H54 (cell line): ENCODE results near the gene A4GNT.
"Not testable (repeated sequence)": the region's sequence is repeated elsewhere in the genome, so short reads cannot be mapped to it uniquely, and the experiment has no call there.

Source experiments
- DNase-seq: peaks from one replicate; pipeline ENCODE4 v3.0.0; 2011; ENCODE audit warnings: low spot score, mixed read lengths; ENCODE audit not compliant: insufficient read length
- FAIRE-seq: peaks from 3 replicates; lab custom pipeline; 2011; peaks lifted over from hg19 to GRCh38; lab: Jason Lieb, UNC
- POLR2A ChIP-seq: IDR thresholded peaks from 2 replicates; pipeline ENCODE4 v1.6.1; 2011; ENCODE audit warnings: low read depth, mild to moderate bottlenecking, low read length

A4GNT gene

DNA sequence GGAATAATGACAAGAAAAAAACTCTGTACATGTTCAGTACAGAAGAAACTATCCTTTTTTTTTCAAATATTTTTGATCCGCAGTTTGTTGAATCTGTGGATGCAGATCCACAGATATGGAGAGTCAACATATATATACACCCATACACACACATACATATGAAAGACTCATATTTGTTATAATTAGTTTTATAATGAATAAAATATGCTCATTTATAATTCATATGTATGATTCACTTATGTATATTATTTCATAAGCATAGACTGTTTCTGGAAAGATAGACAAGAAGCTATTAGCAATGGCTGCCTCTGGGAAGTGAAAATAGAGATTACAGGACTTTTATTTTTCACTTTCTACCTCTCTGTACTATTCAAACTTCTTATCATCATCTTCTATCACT is 26.6 kb downstream of the A4GNT start:
- DNase-seq, result no peak
- FAIRE-seq, result no peak
- TF ChIP-seq POLR2A, result no peak

DNA sequence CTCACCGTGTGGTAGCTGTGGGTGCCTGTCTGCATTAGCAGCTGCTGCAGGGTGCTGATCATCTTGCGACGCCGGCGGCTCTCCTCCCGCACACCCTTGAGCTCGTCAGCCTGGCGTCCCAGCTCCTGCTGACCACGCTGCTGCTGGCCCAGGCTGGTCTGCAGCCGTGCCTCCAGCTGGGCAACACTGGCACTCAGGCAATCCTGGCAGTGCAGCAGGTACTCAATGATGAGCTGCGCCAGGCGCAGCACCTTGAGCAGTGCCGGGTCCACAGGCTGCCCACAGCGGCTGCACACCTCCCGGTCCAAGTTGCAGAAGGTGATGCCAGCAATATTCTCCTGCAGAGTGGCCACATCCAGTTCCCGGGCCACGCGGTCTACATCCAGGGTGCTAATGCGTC is 28.7 kb downstream of the A4GNT start:
- FAIRE-seq (no peak), DNase-seq (no peak)
- no peak for TF ChIP-seq POLR2A

DNA sequence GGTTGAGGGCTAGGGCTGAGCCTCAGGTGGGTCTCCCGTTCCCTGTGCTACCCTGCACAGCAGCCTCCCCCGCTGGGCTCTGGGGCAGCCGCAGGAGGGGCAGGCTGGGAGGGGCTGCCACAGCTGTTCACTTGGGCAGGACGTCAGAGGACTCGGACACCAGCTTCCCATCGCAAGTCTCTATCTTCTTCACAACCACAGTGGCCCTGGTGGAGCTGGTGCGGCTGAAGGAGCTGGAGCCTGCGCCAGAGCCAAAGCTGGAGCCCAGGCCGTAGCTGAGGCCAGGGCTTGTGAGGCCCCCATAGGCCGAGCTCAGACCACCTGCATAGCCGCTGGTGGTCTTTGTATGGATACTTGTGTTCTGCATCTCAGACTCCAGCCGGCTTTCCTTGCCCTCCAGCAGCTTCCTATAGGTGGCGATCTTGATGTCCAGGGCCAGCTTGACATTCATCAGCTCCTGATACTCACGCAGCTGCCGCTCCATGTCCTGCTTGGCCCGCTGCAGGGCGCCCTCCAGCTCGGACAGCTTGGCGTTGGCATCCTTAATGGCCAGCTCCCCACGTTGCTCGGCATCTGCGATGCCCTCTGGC is 30.7 kb downstream of the A4GNT start:
- not testable (repeated sequence) for DNase-seq, FAIRE-seq

DNA sequence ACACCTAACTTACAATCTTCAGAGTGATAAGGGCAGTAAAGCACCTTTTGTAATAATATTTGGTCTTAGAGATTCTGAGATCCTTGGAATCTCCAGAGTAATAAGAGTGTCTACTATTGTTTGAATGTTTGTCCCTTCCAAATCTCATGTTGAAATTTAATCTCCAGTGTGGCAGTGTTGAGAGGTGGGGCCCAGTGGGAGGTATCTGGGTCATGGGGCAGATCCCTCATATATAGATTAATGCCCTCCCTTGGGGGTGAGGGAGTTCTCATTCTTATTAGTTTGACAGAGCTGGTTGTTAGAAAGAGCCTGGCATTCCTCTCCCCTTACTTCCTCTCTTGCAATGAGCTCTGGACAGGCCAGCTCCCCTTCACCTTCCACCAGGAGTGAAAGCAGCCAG is 32.8 kb downstream of the A4GNT start:
- no peak for TF ChIP-seq POLR2A
- FAIRE-seq, result no peak
- DNase-seq, result no peak

DNA sequence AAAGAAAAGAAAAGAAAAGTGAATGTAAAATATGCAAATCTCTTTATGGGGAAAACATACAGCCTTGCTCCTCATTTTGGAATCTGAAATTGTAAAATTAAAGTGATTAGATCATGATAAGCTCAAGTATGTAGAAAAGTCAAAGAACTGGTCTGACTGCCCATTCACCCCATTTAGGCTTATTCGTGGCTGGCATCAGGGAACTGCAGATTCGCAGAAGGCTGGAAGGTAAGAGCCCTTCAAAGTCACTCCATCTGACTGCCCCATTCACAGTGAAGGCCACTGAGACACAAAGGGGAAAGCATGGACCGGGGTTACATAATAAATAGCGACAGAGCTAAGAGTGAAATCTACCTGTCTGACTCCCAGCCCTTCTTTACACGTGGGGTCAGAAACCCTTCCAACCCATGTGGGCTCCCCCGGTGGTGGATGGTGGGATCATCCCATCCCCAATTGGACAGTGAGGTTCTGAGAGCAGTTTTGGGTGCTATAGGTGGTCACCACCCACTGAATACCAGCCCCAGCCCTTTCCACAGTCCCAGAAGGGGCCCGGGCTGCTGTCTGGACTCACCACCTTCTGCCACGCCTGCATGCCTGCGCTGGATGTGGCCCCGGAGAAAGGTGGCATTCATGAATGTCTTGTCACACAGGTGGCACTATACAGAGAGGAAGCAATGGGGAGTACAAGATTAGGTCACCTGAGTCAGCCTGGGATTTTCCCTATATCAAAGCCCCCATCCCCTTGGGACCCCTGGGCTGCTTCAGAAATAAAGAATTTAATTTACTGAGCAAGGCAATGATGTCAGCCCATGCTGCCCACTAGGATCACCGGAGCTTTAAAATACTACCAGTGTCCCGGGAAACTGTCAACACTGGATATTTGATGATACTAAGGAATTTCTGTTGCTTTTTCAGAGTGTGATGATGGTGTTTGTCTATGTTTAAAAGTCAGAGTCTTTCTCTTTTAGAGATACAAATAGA is 34.7 kb downstream of the A4GNT start:
- no peak for TF ChIP-seq POLR2A
- no peak for DNase-seq
- no peak for FAIRE-seq

DNA sequence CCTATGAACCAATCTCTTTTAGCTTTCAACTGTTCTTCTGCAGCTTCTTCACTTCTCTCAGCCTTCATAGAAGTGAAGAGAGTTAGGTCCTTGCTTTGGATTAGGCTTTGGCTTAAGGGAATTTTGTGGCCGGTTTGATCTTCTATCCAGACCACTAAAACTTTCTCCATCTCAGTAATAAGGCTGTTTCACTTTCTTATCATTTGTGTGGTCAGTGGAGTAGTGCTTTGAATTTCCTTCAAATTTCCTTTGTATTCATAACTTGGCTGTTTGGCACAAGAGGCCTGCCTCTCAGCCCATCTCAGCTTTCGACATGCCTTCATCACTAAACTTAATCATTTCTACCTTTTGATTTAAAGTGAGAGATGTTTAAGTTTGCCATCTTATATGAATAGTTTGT is 38.5 kb downstream of the A4GNT start:
- TF ChIP-seq POLR2A, result no peak
- FAIRE-seq (no peak), DNase-seq (no peak)

DNA sequence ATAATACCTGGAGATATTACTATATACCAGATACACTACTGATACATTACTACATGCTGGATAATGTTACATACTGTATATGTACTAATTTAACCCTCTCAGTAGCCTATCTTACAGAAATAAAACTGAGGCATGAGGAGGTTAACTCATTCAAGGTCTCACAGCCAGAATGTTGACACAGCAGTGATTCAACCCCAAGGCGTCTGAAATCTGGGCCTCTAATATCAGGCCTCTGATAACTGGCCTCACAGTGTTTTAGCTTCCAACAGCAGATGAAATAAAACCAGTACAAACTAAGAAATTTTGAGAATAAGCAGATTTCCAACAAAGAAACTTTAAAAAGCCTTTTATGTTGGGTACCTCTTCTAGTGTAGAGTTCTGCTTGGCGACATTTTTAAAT is 40.2 kb downstream of the A4GNT start:
- no peak for DNase-seq
- no peak for TF ChIP-seq POLR2A
- peak; percentile 41 for FAIRE-seq

DNA sequence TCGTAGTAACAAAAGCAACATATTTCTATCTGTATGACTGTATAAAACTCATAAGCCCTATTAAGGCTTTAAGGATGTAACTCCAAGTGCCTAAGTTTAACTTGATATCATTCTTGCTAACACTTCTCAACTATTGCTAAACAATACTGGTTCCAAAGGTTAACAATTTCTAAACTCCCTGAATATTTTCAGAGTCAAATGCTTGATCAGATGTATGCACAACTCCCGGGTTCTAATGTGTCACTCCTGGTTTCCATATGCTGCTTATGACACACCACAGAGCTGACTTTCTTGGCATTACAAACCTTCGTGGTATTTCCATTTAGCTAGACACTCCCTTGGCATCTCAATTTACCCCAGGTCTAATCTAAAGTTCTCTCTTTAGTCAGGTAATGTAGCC is 43.1 kb downstream of the A4GNT start:
- no peak for TF ChIP-seq POLR2A
- FAIRE-seq, result peak; percentile 48
- DNase-seq, result peak; percentile 41

DNA sequence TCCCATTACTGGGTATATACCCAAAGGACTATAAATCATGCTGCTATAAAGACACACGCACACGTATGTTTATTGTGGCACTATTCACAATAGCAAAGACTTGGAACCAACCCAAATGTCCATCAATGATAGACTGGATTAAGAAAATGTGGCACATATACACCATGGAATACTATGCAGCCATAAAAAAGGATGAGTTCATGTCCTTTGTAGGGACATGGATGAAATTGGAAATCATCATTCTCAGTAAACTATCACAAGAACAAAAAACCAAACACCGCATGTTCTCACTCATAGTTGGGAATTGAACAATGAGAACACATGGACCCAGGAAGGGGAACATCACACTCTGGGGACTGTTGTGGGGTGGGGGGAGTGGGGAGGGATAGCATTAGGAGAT is 46.4 kb downstream of the A4GNT start:
- DNase-seq, FAIRE-seq: not testable (repeated sequence)

DNA sequence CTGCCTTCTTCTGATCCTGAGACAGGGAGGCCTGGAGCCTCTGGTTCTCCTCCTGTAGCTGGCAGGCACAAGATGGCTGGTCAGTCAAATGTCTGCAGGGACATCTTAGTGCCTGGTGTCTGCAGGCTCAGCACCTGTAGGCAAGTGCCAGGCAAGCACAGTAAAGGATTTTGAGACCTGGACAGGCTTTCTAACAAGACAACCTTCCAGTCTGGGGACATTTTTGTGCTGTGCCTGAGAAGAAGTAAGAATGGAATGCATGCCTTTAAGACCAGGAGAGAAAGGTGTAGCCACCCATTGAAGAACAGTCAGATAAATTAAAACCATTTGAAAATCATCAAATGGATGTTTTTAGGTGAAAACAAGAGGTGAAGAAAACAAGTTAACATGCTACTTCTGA is 48.0 kb downstream of the A4GNT start:
- no peak for FAIRE-seq
- no peak for TF ChIP-seq POLR2A
- no peak for DNase-seq

DNA sequence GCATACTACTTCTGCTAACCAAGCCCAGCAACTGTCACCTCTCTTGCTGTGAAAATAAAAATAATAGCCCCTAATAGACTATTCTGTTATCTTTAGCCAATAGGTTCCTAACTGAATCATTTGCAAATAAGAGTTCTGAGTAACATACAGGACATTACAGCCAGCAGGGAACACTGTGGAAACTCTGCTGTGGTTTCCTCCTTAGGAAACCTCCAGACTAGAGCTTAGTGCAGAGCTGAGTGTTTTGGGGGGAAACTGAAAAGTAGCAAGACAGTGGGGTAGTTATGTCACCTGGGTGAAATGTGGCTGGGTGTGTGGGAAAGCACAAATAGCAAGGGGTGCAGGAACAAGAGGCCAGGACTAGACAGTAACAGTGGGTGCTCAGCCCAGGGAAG is 49.2 kb downstream of the A4GNT start:
- DNase-seq (no peak), FAIRE-seq (no peak)
- TF ChIP-seq POLR2A, result no peak

DNA sequence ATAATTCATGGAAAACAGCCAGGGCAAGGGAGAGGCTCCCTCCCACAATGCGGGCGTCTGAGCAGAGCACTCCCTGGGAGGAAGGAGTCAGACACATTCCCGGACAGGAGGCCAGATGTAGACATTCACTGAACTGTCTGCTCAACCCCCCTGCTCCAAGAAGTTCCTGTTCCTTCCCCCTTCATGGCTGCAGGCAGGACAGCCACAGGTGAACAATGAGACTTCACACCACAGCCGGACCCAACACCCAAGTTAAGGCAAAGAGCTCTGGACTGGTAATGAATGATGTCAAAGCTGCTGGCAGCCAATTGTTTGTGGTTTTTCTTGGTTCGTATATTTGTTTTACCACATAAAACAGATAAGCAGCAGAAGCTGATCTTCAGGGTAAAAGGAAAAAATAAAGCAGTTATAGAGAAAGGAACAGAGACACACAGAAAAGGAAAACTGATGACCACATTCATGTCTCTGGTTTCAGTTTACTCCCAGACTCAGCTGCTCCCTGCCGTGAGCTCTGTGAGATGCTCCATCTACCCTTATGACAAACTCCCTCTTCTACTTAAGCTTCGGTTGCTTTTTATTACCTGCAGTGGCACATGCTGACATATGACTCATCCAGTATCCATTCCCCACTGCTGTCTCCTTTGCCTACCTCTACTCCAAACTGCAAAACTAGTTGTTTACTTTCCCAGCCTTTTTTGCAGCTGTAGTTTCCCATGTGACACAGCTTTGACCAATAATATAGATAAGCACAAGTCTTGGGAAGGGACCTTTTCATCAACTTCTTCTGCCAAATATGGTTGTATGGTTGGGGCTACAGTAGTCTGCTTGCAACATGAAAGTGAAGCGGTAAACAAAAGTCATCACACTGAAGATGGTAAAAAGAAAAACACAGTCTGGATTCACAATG is 49.9 kb downstream of the A4GNT start:
- FAIRE-seq (peak; percentile 66), DNase-seq (peak; percentile 31)
- TF ChIP-seq POLR2A, result no peak

DNA sequence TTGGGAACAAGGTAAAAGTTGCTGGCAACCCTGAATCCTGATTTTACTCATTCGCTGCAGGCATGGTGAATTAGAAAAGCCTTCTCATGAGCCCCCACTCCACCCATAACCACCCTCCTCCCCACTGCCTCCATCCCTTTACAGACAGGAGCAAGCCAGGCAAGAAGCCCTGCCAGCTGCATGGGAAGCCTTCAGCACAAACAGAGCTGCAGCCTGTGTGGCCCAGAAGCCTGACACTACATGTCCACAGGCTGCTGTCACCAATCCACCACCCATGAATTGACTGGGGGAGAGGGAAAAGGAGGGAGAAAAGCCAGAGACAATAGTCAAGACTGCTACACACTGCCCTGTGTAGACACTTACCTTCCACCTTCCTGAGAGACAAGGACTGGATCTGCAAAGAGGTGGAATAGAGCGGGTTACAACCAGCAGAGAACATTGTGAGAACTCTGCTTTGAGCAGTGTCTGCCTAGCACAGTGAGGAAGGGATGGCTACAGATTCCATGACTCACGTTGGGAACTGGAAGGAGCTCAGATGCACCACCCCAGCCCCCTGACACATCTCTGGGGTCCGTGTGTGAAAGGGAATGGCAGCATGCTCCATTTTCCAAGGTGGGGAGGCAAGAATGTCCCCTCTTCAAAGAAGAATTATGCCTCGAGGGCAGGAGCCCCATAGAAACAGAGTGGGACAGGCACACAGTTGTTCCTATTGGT is 50.7 kb downstream of the A4GNT start:
- DNase-seq, result no peak
- FAIRE-seq, result no peak
- no peak for TF ChIP-seq POLR2A
